OCI-M2 (cell line): ENCODE data around the gene DCLRE1B.
A peak's percentile ranks its signal among the peaks of the same experiment; 100 is the strongest.

Experiments used
- DNase-seq: peaks from one replicate; lab custom pipeline; 2025; ENCODE audit not compliant: unreplicated experiment; lab: John Stamatoyannopoulos, UW

The DCLRE1B gene

GRCh38 chr1:113918243-113918642 is 13.1 kb downstream of the DCLRE1B start:
- DNase-seq: no peak

DNA sequence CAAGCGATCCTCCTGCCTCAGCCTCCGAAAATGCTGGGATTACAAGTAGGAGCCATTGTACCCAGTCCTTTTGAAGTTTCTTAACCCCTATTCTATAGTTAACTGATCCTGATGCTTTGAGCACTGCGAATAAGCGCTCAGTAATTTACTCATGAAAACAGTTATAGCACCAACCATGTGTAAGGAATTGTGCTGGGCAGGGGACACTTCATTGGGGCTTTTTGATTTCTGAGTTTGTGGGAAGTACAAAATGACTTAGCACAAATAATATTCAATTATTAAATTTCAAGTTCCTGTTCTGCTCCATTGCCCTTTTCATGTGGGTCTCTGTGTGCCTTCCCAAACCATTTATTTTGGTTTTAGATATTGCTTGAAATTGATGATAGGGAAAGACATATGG is 17.8 kb downstream of the DCLRE1B start:
- no peak for DNase-seq

DNA sequence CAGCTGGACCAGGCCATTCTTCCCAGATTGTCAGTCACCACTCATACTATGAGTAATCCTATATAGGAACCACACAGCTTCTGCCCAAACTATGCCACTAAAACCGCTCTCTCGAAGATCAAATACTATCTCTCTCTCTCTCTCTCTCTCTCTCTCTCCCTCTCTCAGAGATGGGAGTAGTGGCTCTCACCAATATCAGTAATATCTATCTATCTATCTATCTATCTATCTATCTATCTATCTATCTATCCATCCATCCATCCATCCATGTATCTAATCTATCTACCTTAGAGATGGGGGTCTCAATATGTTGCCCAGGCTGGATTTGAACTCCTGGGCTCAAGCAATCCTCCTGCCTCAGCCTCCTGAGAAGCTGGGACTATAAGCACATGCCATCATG is 19.3 kb downstream of the DCLRE1B start:
- DNase-seq: no peak

- DNase-seq: no peak
Measured at GRCh38 chr1:113928187-113928930, 23.2 kb downstream of the DCLRE1B start.

GRCh38 chr1:113928941-113929749 is 24.0 kb downstream of the DCLRE1B start, which contains the start of gene HIPK1:
Gene HIPK1 (plus strand): TSS chr1:113929324.
- DNase-seq: peak; percentile 72

DNA sequence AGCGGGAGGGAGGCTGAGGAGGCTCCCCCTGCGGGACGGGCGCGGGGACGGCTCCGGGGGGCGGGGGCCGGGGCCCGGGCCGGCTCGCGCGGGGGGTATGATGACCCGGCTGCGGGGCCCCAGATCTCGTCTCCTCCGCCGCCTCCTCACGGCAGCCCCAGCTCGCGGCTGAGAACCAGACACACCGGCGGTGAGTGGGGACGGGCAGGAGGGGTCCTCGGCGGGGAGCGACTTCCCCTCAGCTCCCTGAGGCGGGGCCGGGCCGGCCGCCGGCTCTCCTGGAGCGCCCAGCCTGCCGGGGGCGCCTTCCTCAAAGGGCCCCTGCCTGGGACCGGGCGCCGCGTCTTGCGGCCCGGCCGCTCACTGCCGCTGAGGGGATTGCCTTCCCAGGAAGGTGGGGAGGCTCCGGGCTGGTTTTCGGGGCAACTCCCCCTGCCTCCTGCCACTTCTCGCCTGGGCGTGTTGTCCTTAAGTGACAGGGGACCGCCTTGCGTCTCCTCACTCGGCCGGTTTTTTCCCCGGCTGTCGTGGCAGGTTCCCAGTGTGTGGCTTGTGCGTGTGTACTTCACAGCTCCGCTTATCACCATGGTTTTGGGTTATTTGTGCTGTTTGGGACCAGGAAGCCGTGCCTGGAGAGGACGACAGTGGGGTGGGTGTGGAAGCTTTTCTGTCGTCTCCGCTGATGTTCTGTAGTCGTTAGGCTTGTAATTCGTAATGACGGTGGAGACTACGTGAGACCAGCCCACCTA is 24.8 kb downstream of the DCLRE1B start:
- DNase-seq: no peak

GRCh38 chr1:113930499-113931161 is 25.5 kb downstream of the DCLRE1B start:
- no peak for DNase-seq

- no peak for DNase-seq
Measured at GRCh38 chr1:113931451-113931851, 26.3 kb downstream of the DCLRE1B start.

- no peak for DNase-seq
Measured at GRCh38 chr1:113934006-113934405, 28.9 kb downstream of the DCLRE1B start.

- DNase-seq: no peak
Measured at GRCh38 chr1:113934511-113935055, 29.5 kb downstream of the DCLRE1B start.

- no peak for DNase-seq
Measured at GRCh38 chr1:113935176-113935575, 30.1 kb downstream of the DCLRE1B start.

DNA sequence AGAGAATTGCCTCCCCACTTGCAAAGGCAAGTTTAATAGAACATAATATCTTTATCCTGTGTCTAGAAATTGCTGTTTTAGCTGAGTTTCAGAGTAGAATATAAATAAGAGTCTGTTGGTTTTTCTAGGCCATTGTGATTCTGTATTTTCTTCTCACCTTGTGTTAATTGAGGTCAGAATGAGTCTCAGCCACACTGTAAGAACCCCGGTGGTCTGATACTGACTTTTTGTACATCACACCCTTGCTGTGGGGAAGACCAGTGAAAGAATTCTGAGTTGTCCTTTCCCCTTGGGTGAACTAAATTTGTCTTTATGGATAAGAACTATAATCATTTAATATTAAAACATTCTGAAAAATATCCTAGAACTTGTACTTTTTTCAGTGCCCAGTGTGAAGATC is 30.8 kb downstream of the DCLRE1B start:
- DNase-seq: no peak

DNA sequence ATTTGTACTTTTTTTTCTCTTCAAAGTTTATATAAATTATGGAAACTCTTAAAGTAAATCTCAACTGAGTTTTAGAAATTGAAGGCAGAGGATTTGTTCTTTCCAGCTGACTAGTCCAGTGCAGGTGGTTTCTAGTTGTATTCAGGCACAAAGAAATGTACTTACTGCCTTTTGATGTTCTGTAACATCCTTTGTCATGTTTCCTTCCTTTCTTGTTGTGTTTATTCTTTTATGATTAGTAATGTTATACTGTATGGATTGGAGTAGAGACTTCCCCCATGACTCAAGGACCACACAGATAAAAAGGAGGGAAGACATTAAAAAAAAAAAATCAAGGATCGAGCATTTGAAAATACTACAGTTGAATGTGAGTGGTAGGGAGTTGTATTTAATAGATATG is 32.0 kb downstream of the DCLRE1B start:
- no peak for DNase-seq

DNA sequence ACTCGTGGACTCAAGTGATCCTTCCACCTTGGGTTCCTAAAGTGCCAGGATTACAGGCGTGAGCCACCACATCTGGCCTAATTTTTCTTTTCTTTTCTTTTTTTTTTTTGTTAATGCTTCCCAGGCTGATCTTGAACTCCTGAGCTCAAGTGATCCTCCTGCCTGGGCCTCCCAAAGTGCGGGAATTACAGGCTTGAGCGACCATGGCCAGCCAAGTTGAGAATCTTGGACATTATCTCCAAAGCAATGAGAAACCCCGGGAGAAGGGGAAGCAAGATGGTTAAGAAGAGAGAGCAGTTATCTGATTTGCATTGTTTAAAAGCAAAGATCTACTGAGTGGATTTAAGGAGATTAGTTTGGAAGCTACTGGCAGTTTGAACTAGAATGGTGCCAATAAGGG is 33.1 kb downstream of the DCLRE1B start:
- no peak for DNase-seq

DNA sequence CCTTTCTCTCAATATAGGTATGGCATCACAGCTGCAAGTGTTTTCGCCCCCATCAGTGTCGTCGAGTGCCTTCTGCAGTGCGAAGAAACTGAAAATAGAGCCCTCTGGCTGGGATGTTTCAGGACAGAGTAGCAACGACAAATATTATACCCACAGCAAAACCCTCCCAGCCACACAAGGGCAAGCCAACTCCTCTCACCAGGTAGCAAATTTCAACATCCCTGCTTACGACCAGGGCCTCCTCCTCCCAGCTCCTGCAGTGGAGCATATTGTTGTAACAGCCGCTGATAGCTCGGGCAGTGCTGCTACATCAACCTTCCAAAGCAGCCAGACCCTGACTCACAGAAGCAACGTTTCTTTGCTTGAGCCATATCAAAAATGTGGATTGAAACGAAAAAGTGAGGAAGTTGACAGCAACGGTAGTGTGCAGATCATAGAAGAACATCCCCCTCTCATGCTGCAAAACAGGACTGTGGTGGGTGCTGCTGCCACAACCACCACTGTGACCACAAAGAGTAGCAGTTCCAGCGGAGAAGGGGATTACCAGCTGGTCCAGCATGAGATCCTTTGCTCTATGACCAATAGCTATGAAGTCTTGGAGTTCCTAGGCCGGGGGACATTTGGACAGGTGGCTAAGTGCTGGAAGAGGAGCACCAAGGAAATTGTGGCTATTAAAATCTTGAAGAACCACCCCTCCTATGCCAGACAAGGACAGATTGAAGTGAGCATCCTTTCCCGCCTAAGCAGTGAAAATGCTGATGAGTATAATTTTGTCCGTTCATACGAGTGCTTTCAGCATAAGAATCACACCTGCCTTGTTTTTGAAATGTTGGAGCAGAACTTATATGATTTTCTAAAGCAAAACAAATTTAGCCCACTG is 35.5 kb downstream of the DCLRE1B start:
- DNase-seq: no peak

GRCh38 chr1:113941245-113941559 is 36.1 kb downstream of the DCLRE1B start:
- no peak for DNase-seq

GRCh38 chr1:113942527-113942926 is 37.4 kb downstream of the DCLRE1B start:
- DNase-seq: no peak

DNA sequence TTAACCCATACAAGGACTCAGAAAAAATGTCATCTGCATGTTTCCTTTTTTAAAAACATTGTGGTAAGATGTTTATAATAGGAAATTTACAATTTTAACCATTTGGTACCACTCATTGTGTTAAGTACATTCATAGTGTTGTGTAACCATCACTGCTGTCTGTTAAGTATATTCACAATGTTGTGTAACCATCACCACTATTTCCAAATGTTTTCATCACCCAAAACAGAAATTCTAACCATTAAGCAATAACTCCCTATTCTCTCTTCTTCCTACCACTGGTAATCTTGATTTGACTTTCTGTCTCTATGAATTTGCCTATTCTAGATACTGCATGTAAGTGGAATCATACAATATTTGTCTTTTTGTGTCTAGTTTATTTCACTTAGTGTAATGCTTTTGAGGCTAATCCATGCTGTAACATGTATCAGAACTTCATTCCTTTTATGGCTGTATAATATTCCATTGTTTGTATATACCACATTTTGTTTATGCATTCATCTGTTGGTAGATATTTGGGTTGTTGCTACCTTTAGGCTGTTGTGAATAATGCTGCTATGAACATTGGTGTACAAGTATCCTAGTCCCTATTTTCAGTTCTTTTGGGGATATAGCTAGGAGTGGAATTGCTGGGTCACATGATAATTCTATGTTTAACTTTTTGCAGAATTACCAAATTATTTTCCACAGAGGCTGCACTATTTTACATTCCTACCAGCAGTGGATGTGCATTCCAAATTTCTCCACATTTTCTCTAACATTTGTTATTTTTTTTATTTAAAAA is 38.1 kb downstream of the DCLRE1B start:
- DNase-seq: no peak

DNA sequence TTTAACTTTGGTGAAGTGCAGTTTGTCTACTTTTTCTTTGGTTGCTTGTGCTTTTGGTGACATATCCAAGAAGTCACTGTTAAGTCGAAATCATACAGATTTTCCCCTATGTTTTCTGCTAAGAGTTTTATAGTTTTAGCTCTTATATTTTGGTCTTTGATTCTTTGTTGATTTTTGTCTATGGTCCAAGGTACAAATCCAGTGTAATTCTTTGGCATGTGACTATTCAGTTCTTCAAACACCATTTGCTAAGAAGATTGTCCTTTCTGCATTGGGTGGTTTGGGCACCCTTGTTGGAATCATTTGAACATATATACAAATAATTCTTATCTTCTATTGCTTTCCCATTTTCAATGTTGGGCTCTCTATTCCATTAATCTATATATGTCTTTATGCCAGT is 40.2 kb downstream of the DCLRE1B start:
- no peak for DNase-seq
